SK-N-MC (cell line): Measurements from ENCODE around the gene RNF148.

Experiments
- EZH2 ChIP-seq: fragments of 200-600 bp; sonication (generic); IDR thresholded peaks from one replicate; pipeline ENCODE4 v1.6.1; 2017; ENCODE audit warnings: antibody characterized with exemption
- FOXP2 ChIP-seq: optimal IDR thresholded peaks from 2 replicates; pipeline ENCODE3; 2011; ENCODE audit warnings: mild to moderate bottlenecking, moderate library complexity; ENCODE audit not compliant: insufficient read depth; ENCODE audit errors: extremely low read length, control extremely low read depth
- POLR2AphosphoS5 ChIP-seq: IDR thresholded peaks from 2 replicates; pipeline ENCODE4 v1.6.1; 2012; ENCODE audit warnings: mild to moderate bottlenecking, low read depth, low read length, borderline replicate concordance

GRCh38 chr7:122702872-122703510, at the start of gene RNF148:
- no peak for TF ChIP-seq EZH2
- TF ChIP-seq POLR2AphosphoS5 = no peak
- no peak for TF ChIP-seq FOXP2
